HepG2 (cell line): ENCODE data around the gene PPP4R3A. TPM values are rescaled to one million over a fixed set of nuclear protein-coding genes. Genes with fewer than 3 reads are reported as not detected.

Source experiments
- CREBL2 ChIP-seq: sonication (generic); formaldehyde crosslinking; IDR thresholded peaks from 2 replicates; pipeline ENCODE4 v1.8.1; 2023; ENCODE audit warnings: missing genetic modification reagents, mild to moderate bottlenecking, borderline replicate concordance
- DR1 ChIP-seq: sonication (generic); formaldehyde crosslinking; IDR thresholded peaks from 2 replicates; pipeline ENCODE4 v1.8.0; 2021; ENCODE audit warnings: mild to moderate bottlenecking, missing genetic modification reagents, inconsistent platforms
- FOXK1 ChIP-seq: sonication (generic); formaldehyde crosslinking; IDR thresholded peaks from 2 replicates; pipeline ENCODE4 v1.4.0; 2020; ENCODE audit warnings: low read depth, missing genetic modification reagents, borderline replicate concordance
- GABPB1 ChIP-seq: IDR thresholded peaks from 2 replicates; pipeline ENCODE4 v1.6.1; 2016; ENCODE audit warnings: mild to moderate bottlenecking, missing genetic modification reagents, moderate library complexity, missing compliant biosample characterization
- HNF4G ChIP-seq, 2 experiments: sonication (generic) in 1 of 2; formaldehyde crosslinking in 1 of 2; IDR thresholded peaks; 2 replicates each; pipeline versions ENCODE4 v1.4.0 to v1.6.1; 2011 to 2020; ENCODE audit warnings: borderline replicate concordance in 2 of 2, low read depth in 2 of 2, mild to moderate bottlenecking in 2 of 2, low read length in 1 of 2, missing genetic modification reagents in 1 of 2, moderate library complexity in 1 of 2
- KDM4B ChIP-seq: sonication (generic); formaldehyde crosslinking; IDR thresholded peaks from 2 replicates; pipeline ENCODE4 v1.4.0; 2020; ENCODE audit warnings: missing genetic modification reagents
- KLF16 ChIP-seq, 2 experiments: sonication (generic) in 1 of 2; formaldehyde crosslinking in 1 of 2; IDR thresholded peaks; 2 replicates each; pipeline versions ENCODE4 v1.6.1 to v1.8.0; 2016 to 2023; ENCODE audit warnings: missing genetic modification reagents in 2 of 2, missing compliant biosample characterization in 1 of 2
- MTF1 ChIP-seq: sonication (generic); formaldehyde crosslinking; IDR thresholded peaks from 2 replicates; pipeline ENCODE4 v1.5.0; 2020; ENCODE audit warnings: missing genetic modification reagents
- PLRG1 ChIP-seq: fragments of 450-650 bp; conservative IDR thresholded peaks from 2 replicates; pipeline ENCODE4 v1.6.1; 2016
- SOX13 ChIP-seq, 3 experiments: fragments of 450-650 bp in 1 of 3; sonication (generic) in 1 of 3; formaldehyde crosslinking in 1 of 3; IDR thresholded peaks in 2 of 3; conservative IDR thresholded peaks in 1 of 3; 2 replicates each; pipeline versions ENCODE4 v1.5.0 to v1.6.1; 2016 to 2020; ENCODE audit warnings: antibody characterized with exemption in 1 of 3, mild to moderate bottlenecking in 1 of 3, missing compliant biosample characterization in 1 of 3, missing genetic modification reagents in 1 of 3, moderate library complexity in 1 of 3
- TBP ChIP-seq: sonication (generic); formaldehyde crosslinking; IDR thresholded peaks from 2 replicates; pipeline ENCODE4 v1.5.0; 2020; ENCODE audit warnings: missing genetic modification reagents
- TIGD3 ChIP-seq: sonication (generic); formaldehyde crosslinking; IDR thresholded peaks from 2 replicates; pipeline ENCODE4 v1.5.1; 2020; ENCODE audit warnings: mild to moderate bottlenecking, missing genetic modification reagents, borderline replicate concordance
- ZBTB44 ChIP-seq: sonication (generic); formaldehyde crosslinking; IDR thresholded peaks from 2 replicates; pipeline ENCODE4 v1.4.0; 2020; ENCODE audit warnings: missing genetic modification reagents
- ZNF251 ChIP-seq: sonication (generic); formaldehyde crosslinking; IDR thresholded peaks from 2 replicates; pipeline ENCODE4 v1.9.0; 2021; ENCODE audit warnings: mild to moderate bottlenecking, missing genetic modification reagents
- ZNF672 ChIP-seq: sonication (generic); formaldehyde crosslinking; IDR thresholded peaks from 2 replicates; pipeline ENCODE4 v1.8.1; 2022; ENCODE audit warnings: missing genetic modification reagents
- polyA plus RNA-seq, 8 experiments: library from polyadenylated mRNA; depleted of rRNA in 3 of 8; stranded (reverse) in 7 of 8; unstranded in 1 of 8; fragments of >200 nt; fragmentation: Illumina TruSeq in 4 of 8; extraction: Trizol in 4 of 8; gene quantifications; 2 replicates each; pipeline versions ENCODE4 v1.2.1 to v1.2.3, GENCODE V29; 2011 to 2016; ENCODE audit warnings: low read depth in 4 of 8, missing spikeins in 1 of 8, mixed read lengths in 1 of 8; ENCODE audit not compliant: insufficient read depth in 1 of 8
- total RNA-seq, 5 experiments: library from RNA; depleted of rRNA; stranded (reverse); fragments of >200 nt; fragmentation: Illumina TruSeq; extraction: Trizol; gene quantifications; 2 replicates each; pipeline ENCODE4 v1.2.3, GENCODE V29; 2016; ENCODE audit warnings: low read depth in 1 of 5
- TF ChIP-seq, protein P1 (sequence below), 2 experiments: fragments of 450-650 bp in 1 of 2; sonication (generic) in 1 of 2; formaldehyde crosslinking in 1 of 2; IDR thresholded peaks; 2 replicates each; pipeline versions ENCODE4 v1.6.1 to v1.8.0; 2016 to 2022; ENCODE audit warnings: antibody characterized with exemption in 1 of 2, mild to moderate bottlenecking in 1 of 2, missing genetic modification reagents in 1 of 2

Gene PPP4R3A
- total and polyA plus RNA-seq, 2 of the 13 experiments (the other 11 are each of a cell fraction or from before 2014, with no cell fraction given), result 22.5 to 57.4 TPM

DNA sequence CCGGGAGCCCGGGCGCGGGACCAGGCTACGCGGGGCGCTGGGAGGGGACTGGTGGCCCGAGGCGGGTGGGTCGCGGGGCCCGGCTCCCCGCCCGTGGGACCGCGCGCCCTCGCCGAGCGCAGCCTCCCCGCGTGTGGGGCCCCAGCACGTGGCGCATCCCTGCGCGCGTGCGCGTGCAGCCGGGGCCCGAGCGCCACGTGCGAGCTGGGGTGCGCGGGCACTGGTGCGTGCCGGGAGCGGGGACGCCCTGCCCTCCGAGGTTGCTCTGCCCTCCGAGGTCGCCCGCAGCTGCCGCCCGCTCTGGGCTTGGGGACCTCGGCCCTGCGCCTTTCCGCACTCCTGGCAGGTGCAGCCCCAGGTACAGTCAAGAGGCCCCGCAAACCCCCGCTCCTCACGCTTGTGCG is 92.1 kb downstream of the PPP4R3A start (continued):
- TF ChIP-seq, protein P1, sequence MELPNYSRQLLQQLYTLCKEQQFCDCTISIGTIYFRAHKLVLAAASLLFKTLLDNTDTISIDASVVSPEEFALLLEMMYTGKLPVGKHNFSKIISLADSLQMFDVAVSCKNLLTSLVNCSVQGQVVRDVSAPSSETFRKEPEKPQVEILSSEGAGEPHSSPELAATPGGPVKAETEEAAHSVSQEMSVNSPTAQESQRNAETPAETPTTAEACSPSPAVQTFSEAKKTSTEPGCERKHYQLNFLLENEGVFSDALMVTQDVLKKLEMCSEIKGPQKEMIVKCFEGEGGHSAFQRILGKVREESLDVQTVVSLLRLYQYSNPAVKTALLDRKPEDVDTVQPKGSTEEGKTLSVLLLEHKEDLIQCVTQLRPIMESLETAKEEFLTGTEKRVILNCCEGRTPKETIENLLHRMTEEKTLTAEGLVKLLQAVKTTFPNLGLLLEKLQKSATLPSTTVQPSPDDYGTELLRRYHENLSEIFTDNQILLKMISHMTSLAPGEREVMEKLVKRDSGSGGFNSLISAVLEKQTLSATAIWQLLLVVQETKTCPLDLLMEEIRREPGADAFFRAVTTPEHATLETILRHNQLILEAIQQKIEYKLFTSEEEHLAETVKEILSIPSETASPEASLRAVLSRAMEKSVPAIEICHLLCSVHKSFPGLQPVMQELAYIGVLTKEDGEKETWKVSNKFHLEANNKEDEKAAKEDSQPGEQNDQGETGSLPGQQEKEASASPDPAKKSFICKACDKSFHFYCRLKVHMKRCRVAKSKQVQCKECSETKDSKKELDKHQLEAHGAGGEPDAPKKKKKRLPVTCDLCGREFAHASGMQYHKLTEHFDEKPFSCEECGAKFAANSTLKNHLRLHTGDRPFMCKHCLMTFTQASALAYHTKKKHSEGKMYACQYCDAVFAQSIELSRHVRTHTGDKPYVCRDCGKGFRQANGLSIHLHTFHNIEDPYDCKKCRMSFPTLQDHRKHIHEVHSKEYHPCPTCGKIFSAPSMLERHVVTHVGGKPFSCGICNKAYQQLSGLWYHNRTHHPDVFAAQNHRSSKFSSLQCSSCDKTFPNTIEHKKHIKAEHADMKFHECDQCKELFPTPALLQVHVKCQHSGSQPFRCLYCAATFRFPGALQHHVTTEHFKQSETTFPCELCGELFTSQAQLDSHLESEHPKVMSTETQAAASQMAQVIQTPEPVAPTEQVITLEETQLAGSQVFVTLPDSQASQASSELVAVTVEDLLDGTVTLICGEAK (IDR thresholded peaks at IDR 0.05), result no peak
- TF ChIP-seq, protein P1 (CRISPR knock-in tag; IDR thresholded peaks at IDR 0.05), result peak; percentile 35; the same call in 1 of the 2 replicates
- TF ChIP-seq HNF4G (IDR thresholded peaks at IDR 0.05; ENCODE audit: borderline replicate concordance, low read depth, low read length) (no peak), HNF4G (CRISPR knock-in tag; IDR thresholded peaks at IDR 0.05; ENCODE audit: borderline replicate concordance, low read depth) (no peak), FOXK1 (CRISPR knock-in tag) (no peak), DR1 (CRISPR knock-in tag) (no peak; the same call in 1 of the 2 replicates), KLF16 (CRISPR knock-in tag; IDR thresholded peaks at IDR 0.05) (0 out of 4 replicates have a peak, but pooled peaks of 1 of the 2 experiments have one; percentile 10), TBP (no peak), SOX13 (IDR thresholded peaks at IDR 0.05) (no peak), SOX13 (CRISPR knock-in tag; conservative IDR thresholded peaks at IDR 0.05 in 1 of 2, IDR thresholded peaks at IDR 0.05 in 1 of 2) (no peak), TIGD3 (CRISPR knock-in tag) (no peak), MTF1 (CRISPR knock-in tag) (0 out of 2 replicates have a peak, but pooled peaks have one; percentile 58), KDM4B (CRISPR knock-in tag) (no peak), PLRG1 (no peak), ZNF672 (CRISPR knock-in tag) (peak; percentile 89), CREBL2 (CRISPR knock-in tag) (peak; percentile 89; the same call in 1 of the 2 replicates), ZNF251 (CRISPR knock-in tag) (0 out of 2 replicates have a peak, but pooled peaks have one; percentile 66), ZBTB44 (CRISPR knock-in tag) (no peak), GABPB1 (CRISPR knock-in tag) (peak; percentile 51; the same call in 1 of the 2 replicates)
